K562 (cell line): ENCODE measurements around the gene RBMX. TPM values are rescaled to one million over a fixed set of nuclear protein-coding genes. Genes with fewer than 3 reads are reported as not detected.

Source experiments
- ATAC-seq: fragments of 200-7000 bp; cut with Tn5 transposase; 3 replicates; pipeline ENCODE4 v1.9.1; 2020; ENCODE audit warnings: moderate library complexity
- BruUV-seq: library from RNA; stranded (reverse); fragments of 400-500 nt; replicated peaks from 2 replicates; lab custom pipeline; 2021; lab: Mats Ljungman, UMichigan
- CTCF ChIA-PET: fragments of 300-600 bp; formaldehyde crosslinking; extraction: SDS; loops from one replicate; lab custom pipeline; 2021; ENCODE audit warnings: low intra/inter-chr PET ratio; lab: Yijun Ruan, JAX
- POLR2A ChIA-PET: fragments of 300-600, 350-650 bp; sonication (Branson Sonifier 250); formaldehyde crosslinking; extraction: SDS; loops from one replicate; lab custom pipeline; 2021; ENCODE audit warnings: antibody characterized with exemption, inconsistent platforms; lab: Yijun Ruan, JAX
- DNase-seq, 4 experiments: peaks; one replicate each; pipeline versions ENCODE4 v3.0.0 to v3.0.0-alpha.2; 2011 to 2018; ENCODE audit warnings: low spot score in 3 of 4, mixed read lengths in 3 of 4; ENCODE audit errors: extremely low read depth in 1 of 4
- FAIRE-seq: peaks from 2 replicates; lab custom pipeline; 2011; peaks lifted over from hg19 to GRCh38; lab: Jason Lieb, UNC
- H2AFZ ChIP-seq: 2 replicates; pipeline ENCODE4 v1.6.0; 2011; ENCODE audit warnings: low read depth, low read length, control low read depth, inconsistent platforms
- H3K27ac ChIP-seq: fragments of 200-600 bp; 3 replicates; pipeline ENCODE4 v1.8.0; 2011; ENCODE audit warnings: low read depth, mild to moderate bottlenecking, control low read depth, inconsistent platforms, low read length, moderate library complexity, mixed read lengths; ENCODE audit errors: extremely low read depth
- H3K27me3 ChIP-seq, 2 experiments: fragments of 300-600 bp in 1 of 2; 2 replicates in 1 of 2; 3 replicates in 1 of 2; pipeline versions ENCODE4 v1.6.0 to v1.8.0; 2011; ENCODE audit warnings: inconsistent platforms in 2 of 2, low read length in 2 of 2, mild to moderate bottlenecking in 1 of 2, mixed read lengths in 1 of 2, moderate library complexity in 1 of 2; ENCODE audit not compliant: control insufficient read depth in 2 of 2, insufficient read depth in 2 of 2
- H3K36me3 ChIP-seq: fragments of 300-600 bp; 3 replicates; pipeline ENCODE4 v1.8.0; 2011; ENCODE audit warnings: mild to moderate bottlenecking, low read length, inconsistent platforms; ENCODE audit not compliant: control insufficient read depth, insufficient read depth
- H3K4me1 ChIP-seq, 2 experiments: fragments of 200-600 bp in 1 of 2; replicated peaks in 1 of 2; 2 replicates in 1 of 2; 3 replicates in 1 of 2; pipeline versions ENCODE4 v1.5.1 to v1.8.0; 2011; ENCODE audit warnings: inconsistent platforms in 2 of 2, low read length in 2 of 2, mild to moderate bottlenecking in 1 of 2, mixed read lengths in 1 of 2, moderate library complexity in 1 of 2; ENCODE audit not compliant: control insufficient read depth in 2 of 2, insufficient read depth in 2 of 2
- H3K4me2 ChIP-seq: 2 replicates; pipeline ENCODE4 v1.6.1; 2011; ENCODE audit warnings: low read length, control low read depth, inconsistent platforms, mixed read lengths; ENCODE audit not compliant: insufficient read depth
- H3K4me3 ChIP-seq: fragments of 200-600 bp; sonication (generic), shearing (Covaris generic); 2 replicates; pipeline ENCODE4 v1.5.1; 2016; ENCODE audit warnings: control low read depth, inconsistent platforms
- H3K79me2 ChIP-seq: fragments of 200-600 bp; 3 replicates; pipeline ENCODE4 v1.8.0; 2011; ENCODE audit warnings: low read length, inconsistent platforms; ENCODE audit not compliant: control insufficient read depth, insufficient read depth
- H3K9ac ChIP-seq, 2 experiments: 2 replicates each; pipeline versions ENCODE4 v1.6.0 to v1.6.1; 2011; ENCODE audit warnings: low read depth in 2 of 2, low read length in 2 of 2, control low read depth in 1 of 2, inconsistent platforms in 1 of 2, mild to moderate bottlenecking in 1 of 2, mixed read lengths in 1 of 2; ENCODE audit not compliant: insufficient read depth in 1 of 2
- H3K9me1 ChIP-seq: one replicate; pipeline ENCODE4 v1.6.0; 2011; ENCODE audit warnings: inconsistent platforms, mild to moderate bottlenecking, low read length, moderate library complexity; ENCODE audit not compliant: control insufficient read depth, insufficient read depth
- H3K9me3 ChIP-seq: replicated peaks from 2 replicates; pipeline ENCODE4 v1.5.1; 2011; ENCODE audit warnings: low read depth, low read length, inconsistent platforms; ENCODE audit not compliant: control insufficient read depth, insufficient read depth
- H4K20me1 ChIP-seq: replicated peaks from 2 replicates; pipeline ENCODE4 v1.6.1; 2011; ENCODE audit warnings: low read length, inconsistent platforms, mixed read lengths; ENCODE audit not compliant: control insufficient read depth, insufficient read depth
- BRF1 ChIP-seq: IDR thresholded peaks from 3 replicates; pipeline ENCODE4 v1.6.1; 2011; ENCODE audit warnings: borderline replicate concordance, mild to moderate bottlenecking; ENCODE audit not compliant: insufficient read length; ENCODE audit errors: extremely low read depth
- DDX20 ChIP-seq: fragments of 450-650 bp; IDR thresholded peaks from 2 replicates; pipeline ENCODE4 v1.6.1; 2016; ENCODE audit warnings: missing genetic modification characterization, low read depth, mild to moderate bottlenecking, missing compliant biosample characterization, moderate library complexity
- ELF1 ChIP-seq: fragments of 200-800 bp; sonication (Bioruptor generic); IDR thresholded peaks from 2 replicates; pipeline ENCODE4 v1.6.1; 2016; ENCODE audit warnings: missing genetic modification characterization, missing compliant biosample characterization
- ETV6 ChIP-seq, 3 experiments: fragments of 150-350 bp in 1 of 3; sonication (generic) in 1 of 3; formaldehyde crosslinking in 1 of 3; IDR thresholded peaks; 2 replicates each; pipeline versions ENCODE4 v1.6.1 to v1.8.0; 2014 to 2022; ENCODE audit warnings: borderline replicate concordance in 2 of 3, low read depth in 2 of 3, antibody characterized with exemption in 1 of 3, low read length in 1 of 3, mild to moderate bottlenecking in 1 of 3, missing genetic modification reagents in 1 of 3
- FOXA1 ChIP-seq: fragments of 450-650 bp; IDR thresholded peaks from 2 replicates; pipeline ENCODE4 v1.6.1; 2016; ENCODE audit warnings: mild to moderate bottlenecking, borderline replicate concordance
- HDAC2 ChIP-seq: fragments of 450-650 bp; IDR thresholded peaks from 2 replicates; pipeline ENCODE4 v1.6.1; 2016; ENCODE audit warnings: mild to moderate bottlenecking
- L3MBTL2 ChIP-seq: fragments of 450-650 bp; IDR thresholded peaks from 2 replicates; pipeline ENCODE4 v1.6.1; 2016; ENCODE audit warnings: mild to moderate bottlenecking, moderate library complexity
- MEIS2 ChIP-seq: fragments of 450-650 bp; IDR thresholded peaks from 2 replicates; pipeline ENCODE4 v1.6.1; 2014; ENCODE audit warnings: mild to moderate bottlenecking; ENCODE audit not compliant: partially characterized antibody
- SIX5 ChIP-seq, 2 experiments: IDR thresholded peaks; 2 replicates each; pipeline ENCODE4 v1.6.1; 2011; ENCODE audit warnings: low read length in 2 of 2, borderline replicate concordance in 1 of 2, low read depth in 1 of 2, mild to moderate bottlenecking in 1 of 2, moderate library complexity in 1 of 2; ENCODE audit not compliant: insufficient read depth in 1 of 2
- ZNF589 ChIP-seq: fragments of 200-800 bp; sonication (Bioruptor generic); IDR thresholded peaks from 2 replicates; pipeline ENCODE4 v1.6.1; 2016; ENCODE audit warnings: low read depth, missing genetic modification characterization, missing compliant biosample characterization
- whole genome bisulfite sequencing: fragments of 100-300 bp; shearing (Covaris generic); methylation state at CpG from one replicate; pipeline ENCODE4 v1.1.6; 2016; ENCODE audit warnings: low coverage, mixed read lengths; ENCODE audit not compliant: insufficient coverage; ENCODE audit errors: missing lambda C conversion rate; 5-methylcytosine and 5-hydroxymethylcytosine counted together
- in situ Hi-C: fragments of 300-500 bp; cut with MboI; formaldehyde crosslinking; loops from 4 replicates; pipeline ENCODE4 v1.15.0; 2018; ENCODE audit warnings: inconsistent platforms, mixed read lengths
- intact Hi-C: fragments of 100-400 bp; cut with micrococcal nuclease; formaldehyde crosslinking; loops from 2 replicates; pipeline ENCODE4 v1.14.2; 2022
- polyA plus RNA-seq, 8 experiments: library from polyadenylated mRNA; depleted of rRNA in 4 of 8; stranded (reverse) in 5 of 8; unstranded in 3 of 8; fragments of >200 nt; fragmentation: Nextera tagmentation in 2 of 8; fragmentation: Illumina TruSeq in 1 of 8; extraction: Ambion mirVana in 2 of 8; extraction: Trizol in 1 of 8; gene quantifications; 2 replicates each; pipeline versions ENCODE4 v1.2.1 to v1.2.3, GENCODE V29; 2011 to 2014; ENCODE audit warnings: inconsistent platforms in 1 of 8, missing spikeins in 1 of 8
- total RNA-seq, 7 experiments: library from RNA; depleted of rRNA in 6 of 7; stranded (reverse); fragments of >200 nt in 6 of 7; fragmentation: Illumina TruSeq in 2 of 7; extraction: Trizol in 2 of 7; gene quantifications; 2 replicates each; pipeline versions ENCODE4 v1.2.1 to v1.2.3, GENCODE V29; 2011 to 2021; ENCODE audit warnings: low replicate concordance in 1 of 7
- TF ChIP-seq, protein P1 (sequence below), 2 experiments: fragments of 450-650 bp in 1 of 2; sonication (generic) in 1 of 2; formaldehyde crosslinking in 1 of 2; IDR thresholded peaks in 1 of 2; conservative IDR thresholded peaks in 1 of 2; 2 replicates each; pipeline versions ENCODE4 v1.6.1 to v1.8.1; 2016 to 2023; ENCODE audit warnings: mild to moderate bottlenecking in 2 of 2, moderate library complexity in 2 of 2, inconsistent platforms in 1 of 2, missing genetic modification reagents in 1 of 2
- TF ChIP-seq, protein P2 (sequence below): fragments of 450-650 bp; IDR thresholded peaks from 2 replicates; pipeline ENCODE4 v1.6.1; 2017; ENCODE audit warnings: antibody characterized with exemption, mild to moderate bottlenecking
- TF ChIP-seq, protein P3 (sequence below): fragments of 450-650 bp; IDR thresholded peaks from one replicate; pipeline ENCODE4 v1.6.1; 2018; ENCODE audit warnings: mild to moderate bottlenecking, moderate library complexity; ENCODE audit not compliant: partially characterized antibody

The RBMX gene
- total and polyA plus RNA-seq, 9 of the 15 experiments (the other 6 are each of a cell fraction or from before 2014, with no cell fraction given) = 405 to 671 (median 540) TPM

DNA sequence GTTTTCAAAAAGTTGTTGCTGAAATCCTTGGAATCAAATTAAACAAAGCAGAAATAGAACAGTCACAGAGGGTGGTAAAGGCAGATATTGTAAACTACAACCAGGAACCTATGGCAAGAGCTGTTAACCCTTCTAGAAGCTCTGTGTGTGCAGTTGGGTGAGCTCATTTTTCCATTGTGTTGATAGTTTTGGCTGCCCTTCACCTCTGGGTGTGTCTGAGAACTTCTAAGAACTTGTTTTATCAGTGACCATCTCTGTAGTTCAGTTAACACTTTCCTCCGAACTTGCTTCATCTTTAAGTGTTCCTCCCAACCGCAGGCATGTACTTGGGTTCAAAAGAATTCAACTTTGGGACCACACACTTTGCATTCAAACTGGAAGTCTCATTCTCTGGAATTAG, 32.7 kb downstream of the RBMX start:
- peak; percentile 95 for ATAC-seq
- Histone ChIP-seq H3K27ac (peak overlapping the region; percentile 75), H2AFZ (no peak overlapping the region; the same call in 1 of the 2 replicates), H3K9me3 (no peaks in the 10 kb centered on the region; the same call in 1 of the 2 replicates), H3K4me2 (peak overlapping the region; percentile 33), H3K79me2 (no peaks in the 10 kb centered on the region), H3K4me1 (peaks cover 10 to 14% of the 10 kb centered on the region in 2 experiments; a peak in 3 of 5 replicates), H3K27me3 (no peaks in the 10 kb centered on the region), H3K36me3 (peaks cover 23% of the 10 kb centered on the region), H3K9me1 (no peaks in the 10 kb centered on the region), H4K20me1 (no peaks in the 10 kb centered on the region), H3K9ac (peak overlapping the region in 1 of 2 experiments; percentile 36; a peak in 2 of 4 replicates), H3K4me3 (no peak overlapping the region)
- ChIA-PET POLR2A (interaction anchor here (1.1 to 2.5 kb wide), 4 partner anchors 13 to 79 kb away, joined by 3 to 9 read pairs (median 4); no protein-coding TSS in a partner anchor), CTCF (no interaction called here)
- FAIRE-seq = peak; percentile 98
- BruUV-seq = no TSS peak
- in situ Hi-C loops = no loop called here
- peak in 2 of 4 experiments; percentile 48 to 78 for DNase-seq
- 0% methylated on average over 2 of the region's 2 CpGs for WGBS
- intact Hi-C loops = loop anchor here (1.0 kb wide), 1 partner anchor 80 kb away; no protein-coding TSS in a partner anchor
- TF ChIP-seq DDX20 (no peak), BRF1 (no peak), MEIS2 (peak; percentile 55), ZNF589 (CRISPR knock-in tag) (no peak), SIX5 (IDR thresholded peaks at IDR 0.05; ENCODE audit: borderline replicate concordance in 1 of 2, insufficient read depth in 1 of 2, low read depth in 1 of 2, low read length in 2 of 2) (no peak), HDAC2 (peak; percentile 52; the same call in 1 of the 2 replicates), ETV6 (IDR thresholded peaks at IDR 0.05; ENCODE audit: borderline replicate concordance in 1 of 2, low read depth in 2 of 2, low read length in 1 of 2) (peak in 1 of 2 experiments; percentile 28; a peak in 1 of 4 replicates), ETV6 (CRISPR knock-in tag; IDR thresholded peaks at IDR 0.05; ENCODE audit: borderline replicate concordance) (no peak), ELF1 (tag) (no peak), L3MBTL2 (peak; percentile 30; the same call in 1 of the 2 replicates), FOXA1 (no peak)
- TF ChIP-seq, protein P1, sequence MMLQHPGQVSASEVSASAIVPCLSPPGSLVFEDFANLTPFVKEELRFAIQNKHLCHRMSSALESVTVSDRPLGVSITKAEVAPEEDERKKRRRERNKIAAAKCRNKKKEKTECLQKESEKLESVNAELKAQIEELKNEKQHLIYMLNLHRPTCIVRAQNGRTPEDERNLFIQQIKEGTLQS (IDR thresholded peaks at IDR 0.05) = peak; percentile 73
- TF ChIP-seq, protein P1 (CRISPR knock-in tag; conservative IDR thresholded peaks at IDR 0.05) = 0 out of 2 replicates have a peak, but pooled peaks have one; percentile 21
- TF ChIP-seq, protein P2, sequence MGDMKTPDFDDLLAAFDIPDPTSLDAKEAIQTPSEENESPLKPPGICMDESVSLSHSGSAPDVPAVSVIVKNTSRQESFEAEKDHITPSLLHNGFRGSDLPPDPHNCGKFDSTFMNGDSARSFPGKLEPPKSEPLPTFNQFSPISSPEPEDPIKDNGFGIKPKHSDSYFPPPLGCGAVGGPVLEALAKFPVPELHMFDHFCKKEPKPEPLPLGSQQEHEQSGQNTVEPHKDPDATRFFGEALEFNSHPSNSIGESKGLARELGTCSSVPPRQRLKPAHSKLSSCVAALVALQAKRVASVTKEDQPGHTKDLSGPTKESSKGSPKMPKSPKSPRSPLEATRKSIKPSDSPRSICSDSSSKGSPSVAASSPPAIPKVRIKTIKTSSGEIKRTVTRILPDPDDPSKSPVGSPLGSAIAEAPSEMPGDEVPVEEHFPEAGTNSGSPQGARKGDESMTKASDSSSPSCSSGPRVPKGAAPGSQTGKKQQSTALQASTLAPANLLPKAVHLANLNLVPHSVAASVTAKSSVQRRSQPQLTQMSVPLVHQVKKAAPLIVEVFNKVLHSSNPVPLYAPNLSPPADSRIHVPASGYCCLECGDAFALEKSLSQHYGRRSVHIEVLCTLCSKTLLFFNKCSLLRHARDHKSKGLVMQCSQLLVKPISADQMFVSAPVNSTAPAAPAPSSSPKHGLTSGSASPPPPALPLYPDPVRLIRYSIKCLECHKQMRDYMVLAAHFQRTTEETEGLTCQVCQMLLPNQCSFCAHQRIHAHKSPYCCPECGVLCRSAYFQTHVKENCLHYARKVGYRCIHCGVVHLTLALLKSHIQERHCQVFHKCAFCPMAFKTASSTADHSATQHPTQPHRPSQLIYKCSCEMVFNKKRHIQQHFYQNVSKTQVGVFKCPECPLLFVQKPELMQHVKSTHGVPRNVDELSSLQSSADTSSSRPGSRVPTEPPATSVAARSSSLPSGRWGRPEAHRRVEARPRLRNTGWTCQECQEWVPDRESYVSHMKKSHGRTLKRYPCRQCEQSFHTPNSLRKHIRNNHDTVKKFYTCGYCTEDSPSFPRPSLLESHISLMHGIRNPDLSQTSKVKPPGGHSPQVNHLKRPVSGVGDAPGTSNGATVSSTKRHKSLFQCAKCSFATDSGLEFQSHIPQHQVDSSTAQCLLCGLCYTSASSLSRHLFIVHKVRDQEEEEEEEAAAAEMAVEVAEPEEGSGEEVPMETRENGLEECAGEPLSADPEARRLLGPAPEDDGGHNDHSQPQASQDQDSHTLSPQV = 0 out of 2 replicates have a peak, but pooled peaks have one; percentile 45
- TF ChIP-seq, protein P3, sequence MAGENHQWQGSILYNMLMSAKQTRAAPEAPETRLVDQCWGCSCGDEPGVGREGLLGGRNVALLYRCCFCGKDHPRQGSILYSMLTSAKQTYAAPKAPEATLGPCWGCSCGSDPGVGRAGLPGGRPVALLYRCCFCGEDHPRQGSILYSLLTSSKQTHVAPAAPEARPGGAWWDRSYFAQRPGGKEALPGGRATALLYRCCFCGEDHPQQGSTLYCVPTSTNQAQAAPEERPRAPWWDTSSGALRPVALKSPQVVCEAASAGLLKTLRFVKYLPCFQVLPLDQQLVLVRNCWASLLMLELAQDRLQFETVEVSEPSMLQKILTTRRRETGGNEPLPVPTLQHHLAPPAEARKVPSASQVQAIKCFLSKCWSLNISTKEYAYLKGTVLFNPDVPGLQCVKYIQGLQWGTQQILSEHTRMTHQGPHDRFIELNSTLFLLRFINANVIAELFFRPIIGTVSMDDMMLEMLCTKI = no peak
